LoVo (cell line): ENCODE measurements around the gene MEX3B.

Experiments
- DNase-seq: peaks from one replicate; pipeline ENCODE4 v3.0.0-alpha.2; 2016; ENCODE audit warnings: low spot score

The MEX3B gene

DNA sequence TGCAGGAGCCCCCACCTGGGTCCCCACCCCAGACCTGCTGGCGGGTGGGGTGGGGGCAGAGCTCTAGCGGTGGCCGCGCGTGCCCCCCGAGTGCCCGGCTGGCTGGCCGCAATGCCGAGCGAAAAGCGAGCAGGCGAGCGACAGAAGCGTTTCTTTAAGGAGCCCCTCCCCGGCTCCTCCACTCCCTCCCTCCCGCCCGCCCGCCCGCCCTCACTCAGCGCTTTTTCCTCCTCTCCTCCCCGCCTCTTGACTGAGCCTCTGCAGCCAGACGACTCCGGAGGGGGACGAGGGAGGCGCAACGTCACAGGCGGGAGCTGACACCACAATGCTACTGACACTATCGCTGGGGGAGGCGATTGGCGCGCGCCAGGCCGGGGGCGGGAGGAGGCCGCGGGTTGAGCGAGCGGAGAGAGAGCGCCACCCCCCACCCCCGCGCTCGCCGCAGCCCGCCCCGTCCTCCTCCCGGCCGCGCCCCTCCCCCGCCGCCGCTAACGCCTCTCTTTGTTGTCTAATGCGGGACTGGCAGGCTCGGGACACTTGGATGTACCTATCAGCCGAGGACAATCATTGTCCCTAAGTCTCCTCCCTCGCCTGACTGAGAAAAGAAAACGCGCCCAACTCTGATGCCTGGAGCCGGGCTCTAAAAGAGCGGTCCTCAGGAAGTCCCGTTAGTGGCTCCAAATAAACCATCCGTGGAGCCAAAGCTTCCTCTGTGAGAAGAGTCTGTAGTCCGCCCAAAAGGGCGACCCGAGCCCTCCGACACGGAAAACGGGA, at the start of gene MEX3B:
MEX3B (minus strand) TSS at position 127 of the 774 bp plus-strand sequence. CDS start 313 bp downstream, outside the sequence.
- DNase-seq: peak; percentile 87

DNA sequence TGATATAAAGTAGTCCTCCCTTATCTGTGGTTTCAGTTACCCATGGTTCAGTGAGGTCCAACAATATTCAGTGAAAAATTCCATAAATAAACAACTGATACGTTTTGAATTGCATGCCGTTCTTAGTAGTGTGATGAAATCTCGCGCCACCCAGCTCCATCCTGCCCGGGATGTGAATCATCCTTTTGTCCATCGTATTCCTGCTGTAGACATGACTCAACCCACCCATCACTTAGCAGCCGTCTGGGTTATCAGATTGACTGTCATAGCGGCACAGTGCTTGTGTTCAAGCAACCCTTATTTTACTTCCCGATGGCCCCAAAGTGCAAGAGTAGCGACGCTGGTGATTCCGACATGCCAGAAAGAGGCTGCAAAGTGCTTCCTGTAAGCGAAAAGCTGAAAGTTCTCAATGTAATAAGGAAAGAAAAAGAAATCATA, 48.0 kb upstream of the MEX3B start:
- DNase-seq: peak; percentile 15

DNA sequence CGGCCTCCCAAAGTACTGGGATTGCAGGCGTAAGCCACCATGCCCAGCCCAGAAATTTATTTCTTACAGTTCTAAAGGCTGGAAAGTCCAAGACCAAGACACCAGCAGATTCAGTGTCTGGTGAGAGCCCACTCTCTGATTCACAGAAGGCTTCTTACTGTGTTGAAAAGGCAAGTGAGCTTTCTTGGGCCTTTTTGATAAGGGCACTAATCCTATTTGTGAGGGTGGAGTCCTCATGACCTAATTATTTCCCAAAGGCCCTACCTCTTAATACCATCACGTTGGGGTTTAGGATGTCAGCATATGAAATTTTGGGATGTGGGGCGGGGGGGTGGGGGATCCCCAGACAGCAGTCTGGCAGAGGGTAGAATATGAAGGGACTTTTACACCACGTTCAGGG, 47.5 kb upstream of the MEX3B start:
- no peak for DNase-seq

DNA sequence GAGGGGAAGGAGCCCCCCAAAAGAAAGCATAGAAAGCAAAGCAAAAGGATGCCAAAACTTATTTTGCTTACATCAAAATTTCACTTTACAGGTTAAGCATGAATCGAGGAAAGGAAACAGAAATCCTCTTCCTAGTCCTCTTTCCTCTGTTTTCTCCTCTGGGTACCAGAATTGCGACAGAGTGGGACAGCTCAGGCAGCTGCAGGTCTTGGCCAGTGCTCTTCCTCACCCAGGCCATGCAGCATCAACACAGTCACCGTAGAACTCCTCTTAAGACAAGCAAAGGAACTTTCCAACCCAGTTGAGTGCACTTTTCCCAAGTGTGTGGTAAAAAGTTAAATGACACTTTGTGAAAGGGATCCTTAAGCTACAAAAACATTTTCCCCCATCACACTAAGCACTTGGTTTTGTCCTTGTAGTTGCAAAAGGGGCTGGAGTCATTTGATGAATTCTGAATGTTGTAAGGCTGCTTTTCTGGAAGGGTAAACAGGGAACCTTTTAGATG, 45.9 kb upstream of the MEX3B start:
- DNase-seq: no peak

DNA sequence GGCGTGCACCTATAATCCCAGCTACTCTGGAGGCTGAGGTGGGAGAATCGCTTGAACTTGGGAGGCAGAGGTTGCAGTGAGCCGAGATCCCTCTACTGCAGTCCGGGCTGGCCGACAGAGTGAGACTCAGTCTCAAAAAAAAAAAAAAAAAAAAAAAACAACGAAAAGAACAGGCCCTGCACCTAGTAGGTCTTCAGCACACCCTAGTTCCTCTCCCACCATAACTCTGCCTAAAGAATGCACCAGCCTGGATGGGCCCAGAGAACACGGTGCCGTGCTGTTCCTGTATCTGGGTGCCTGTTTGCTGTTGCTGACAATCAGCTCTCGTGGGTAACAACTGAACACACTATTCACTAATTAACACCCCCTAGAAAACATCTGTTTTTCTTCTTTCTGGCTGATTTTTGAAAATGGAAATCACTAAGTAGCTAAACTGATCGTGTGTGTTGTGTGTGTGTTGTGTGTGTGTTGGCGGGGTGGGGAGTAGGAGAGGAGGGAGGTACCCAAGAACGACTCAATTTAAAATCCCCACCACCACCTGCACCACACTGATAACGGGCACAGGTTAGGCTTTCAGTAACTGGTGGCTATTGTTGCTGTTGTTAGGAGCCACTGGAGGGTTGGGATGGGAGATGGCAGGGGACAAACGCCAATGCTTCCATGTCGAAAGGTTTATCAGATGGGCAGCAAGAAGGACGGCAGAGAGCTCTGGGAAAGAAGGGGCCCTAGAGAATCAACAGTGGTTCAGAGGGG, 40.6 kb upstream of the MEX3B start:
- no peak for DNase-seq

DNA sequence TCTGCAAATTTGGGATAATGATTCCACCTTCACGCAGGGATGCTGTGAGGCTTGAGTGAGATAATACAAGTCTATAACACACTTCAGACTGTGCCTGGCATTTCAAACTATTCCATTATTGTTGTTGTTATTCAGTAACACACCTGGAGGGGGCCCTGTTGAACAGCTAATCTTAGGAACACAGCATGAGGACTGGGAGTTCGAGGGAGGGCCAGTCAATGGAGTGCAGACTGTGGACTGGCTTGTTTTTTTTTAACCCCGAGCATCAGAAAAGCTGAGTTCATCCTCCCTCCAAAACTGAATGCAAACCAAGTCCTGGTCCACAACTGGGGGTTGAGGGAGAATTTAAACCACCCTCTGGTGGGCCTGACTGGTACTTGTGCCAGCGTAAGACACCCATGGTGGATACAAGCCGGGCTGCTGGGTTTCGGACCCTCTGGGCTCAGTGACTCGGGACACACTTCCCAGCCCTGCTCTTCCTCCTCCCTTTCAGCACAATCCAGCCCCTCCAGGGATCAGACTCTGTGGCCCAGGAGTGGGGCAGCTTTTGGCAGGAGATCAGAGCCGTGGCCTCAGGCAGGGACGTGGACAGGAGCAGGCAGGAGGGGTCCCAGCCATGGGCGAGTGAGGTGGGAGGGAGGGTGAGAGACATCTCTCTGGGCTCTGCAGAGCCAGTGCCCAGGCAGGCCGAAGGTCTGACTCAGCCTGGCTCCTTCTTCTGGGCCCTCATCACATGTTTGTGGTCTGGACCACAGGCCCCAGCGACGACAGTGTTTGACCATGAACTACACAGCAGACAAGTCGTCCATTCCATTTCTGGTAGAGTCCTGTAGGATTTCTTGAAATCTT, 36.3 kb upstream of the MEX3B start:
- no peak for DNase-seq

DNA sequence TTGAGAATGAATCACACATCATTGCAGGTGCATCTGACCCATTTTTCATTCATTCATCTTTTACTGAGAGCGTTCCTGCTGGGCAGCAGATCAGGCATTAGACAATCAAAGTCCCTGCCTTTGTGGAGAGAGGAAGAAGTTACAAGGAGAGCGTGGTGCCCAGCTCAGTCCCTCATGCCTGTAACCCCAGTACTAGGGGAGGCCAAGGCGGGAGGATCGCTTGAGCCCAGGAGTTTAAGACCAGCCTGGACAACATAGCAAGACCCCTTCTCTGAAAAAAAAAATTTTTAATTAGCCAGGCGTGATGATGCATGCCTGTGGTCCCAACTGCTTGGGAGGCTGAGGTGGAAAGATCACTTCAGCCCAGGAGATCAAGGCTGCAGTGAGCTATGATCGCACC, 35.0 kb upstream of the MEX3B start:
- no peak for DNase-seq

DNA sequence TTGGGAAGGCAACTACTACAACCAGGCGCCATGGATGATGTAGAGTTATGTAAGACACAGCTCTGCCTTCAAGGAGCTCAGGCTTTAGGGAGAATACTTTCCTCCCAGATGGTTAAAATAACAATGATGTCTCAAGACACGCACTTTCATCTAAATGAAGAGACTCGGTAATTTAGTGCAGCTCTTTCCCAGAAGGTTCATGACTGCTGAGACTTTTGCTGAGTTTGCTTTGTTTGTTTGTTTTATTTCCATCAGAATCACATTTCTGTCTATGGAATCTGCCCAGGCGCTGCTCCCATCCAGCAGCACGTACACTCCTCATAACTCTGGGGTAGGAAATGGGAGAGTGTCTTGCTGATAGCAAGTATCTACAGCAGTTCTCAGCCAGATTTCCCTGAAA, 33.9 kb upstream of the MEX3B start:
- no peak for DNase-seq

DNA sequence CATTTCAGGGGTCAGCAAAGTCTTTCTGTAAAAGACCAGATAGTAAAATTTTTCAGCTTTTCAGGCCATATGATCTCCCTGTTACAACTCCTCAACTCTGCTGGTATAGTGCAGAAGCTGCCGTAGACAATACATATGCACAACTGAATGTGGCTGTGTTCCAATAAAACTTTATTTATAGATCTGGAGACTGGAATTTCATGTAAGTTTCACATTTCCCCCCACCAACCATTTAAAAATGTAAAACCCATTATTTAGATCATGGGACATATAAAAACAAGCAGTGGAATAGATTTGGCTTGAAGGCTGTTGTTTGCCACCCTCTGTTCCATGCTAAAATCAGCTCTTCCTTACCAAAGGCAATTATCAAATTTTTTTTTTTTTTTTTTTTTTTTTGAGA, 28.8 kb upstream of the MEX3B start:
- no peak for DNase-seq

DNA sequence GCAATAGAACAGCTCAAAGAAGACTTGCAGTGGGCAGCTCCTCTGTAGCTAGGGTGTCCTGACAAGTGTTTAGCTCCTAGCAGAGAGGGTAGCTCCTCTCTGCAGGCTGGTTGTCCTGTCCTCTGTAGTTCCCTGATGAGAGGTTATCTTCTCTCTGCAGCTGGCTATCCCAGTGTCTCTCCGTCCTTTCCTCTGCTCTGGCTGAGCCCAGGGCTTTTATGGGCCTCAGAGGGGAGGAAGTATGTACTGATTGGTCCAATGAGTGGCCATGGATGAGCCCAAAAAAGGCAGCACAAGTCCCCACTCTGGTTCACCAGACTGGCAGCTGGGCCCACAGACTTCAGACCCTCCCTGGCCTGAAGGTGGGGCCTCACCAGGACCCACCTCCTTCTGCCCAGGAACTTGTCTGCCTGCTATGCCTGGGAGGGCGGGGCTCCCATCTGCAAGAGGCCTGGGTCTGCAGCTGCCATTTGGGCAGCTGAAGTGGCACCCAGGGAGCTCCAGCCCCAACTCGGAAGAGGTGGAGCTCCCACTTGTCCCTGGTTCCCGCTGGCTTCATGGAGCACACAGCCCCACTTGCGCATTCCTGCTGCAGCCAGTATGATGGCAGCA, 27.2 kb upstream of the MEX3B start:
- no peak for DNase-seq

DNA sequence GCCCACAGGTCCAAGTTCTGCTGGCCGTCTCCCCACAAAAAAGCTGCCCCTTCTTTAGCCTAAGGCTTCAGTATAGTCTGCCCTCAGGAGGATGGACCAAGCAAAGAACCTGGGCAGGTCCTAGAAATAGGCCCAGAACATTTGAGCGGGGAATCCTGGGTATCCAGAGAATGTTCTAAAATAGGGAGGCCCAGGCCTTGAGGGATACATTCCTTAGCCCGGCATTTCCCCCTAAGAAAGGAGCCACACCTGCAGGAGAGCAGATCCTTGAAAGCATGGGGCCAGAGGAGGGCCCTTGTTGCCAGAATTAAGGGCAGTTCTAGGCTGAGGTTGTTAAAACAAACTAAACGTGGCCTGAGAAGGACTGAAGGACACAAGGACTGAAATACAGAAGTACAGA, 20.6 kb upstream of the MEX3B start:
- no peak for DNase-seq

DNA sequence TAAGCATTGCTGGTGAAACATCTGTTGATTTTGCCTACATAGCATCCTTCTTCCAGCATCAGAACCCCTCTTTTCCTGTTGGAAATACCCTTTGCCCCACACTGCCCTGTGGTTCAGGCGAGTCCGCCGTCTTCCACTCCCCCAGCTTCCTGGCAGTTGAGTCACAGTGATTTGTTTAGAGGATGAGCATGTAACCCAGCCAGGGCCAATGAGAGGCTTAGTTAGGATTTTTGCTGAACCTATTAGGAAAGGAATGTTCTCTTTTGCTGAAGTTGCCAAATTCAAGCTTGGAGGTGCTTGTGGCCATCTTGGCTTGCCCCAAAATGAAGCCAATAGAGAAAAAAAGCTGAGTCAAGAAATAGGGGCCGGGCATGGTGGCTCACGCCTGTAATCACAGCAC, 19.0 kb upstream of the MEX3B start:
- no peak for DNase-seq

DNA sequence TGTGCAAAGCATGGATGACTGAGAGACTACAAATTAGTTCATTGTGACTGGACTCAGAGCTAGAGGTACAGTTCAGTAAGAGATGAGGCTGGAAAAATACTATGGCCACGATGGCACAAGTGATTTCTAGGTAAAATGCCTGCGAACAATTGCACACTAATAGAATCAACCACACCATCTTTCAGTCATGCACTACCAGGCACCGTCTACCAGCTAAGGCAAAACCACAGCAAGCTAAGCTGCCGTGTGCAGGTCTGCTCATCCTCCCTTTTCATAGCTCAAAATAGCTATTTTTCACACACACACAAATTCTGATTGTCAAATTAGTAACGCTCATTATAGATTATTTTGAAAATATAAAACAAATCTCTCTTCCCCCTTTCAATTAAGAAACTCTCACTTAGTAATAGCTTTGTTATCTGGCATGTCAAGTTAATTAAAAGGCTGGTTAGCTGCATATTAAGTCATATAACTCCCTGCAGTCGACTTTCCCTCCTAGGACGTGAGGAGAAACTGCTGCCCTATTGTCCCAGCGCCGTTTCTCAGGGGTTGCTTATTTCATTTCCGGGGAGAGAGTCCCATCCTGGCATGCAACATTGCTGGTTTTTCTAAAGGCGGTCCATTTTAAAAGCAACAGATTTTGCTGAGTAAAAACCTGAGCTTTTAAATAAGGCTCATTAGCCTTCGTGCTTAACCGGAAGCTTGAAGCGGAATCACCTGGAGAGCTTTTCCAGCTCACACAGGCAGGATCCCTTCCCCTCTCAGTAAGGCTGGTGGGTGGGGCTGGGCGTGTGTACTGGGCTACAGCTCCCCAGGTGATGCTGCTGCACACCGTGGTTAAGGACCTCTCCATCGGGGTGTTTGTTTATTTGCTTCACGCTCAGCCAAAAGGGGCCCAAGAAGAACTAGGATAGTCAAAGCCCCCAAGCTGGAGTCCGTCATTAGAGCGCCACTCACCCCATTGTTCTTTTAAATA, 16.9 kb upstream of the MEX3B start:
- no peak for DNase-seq

DNA sequence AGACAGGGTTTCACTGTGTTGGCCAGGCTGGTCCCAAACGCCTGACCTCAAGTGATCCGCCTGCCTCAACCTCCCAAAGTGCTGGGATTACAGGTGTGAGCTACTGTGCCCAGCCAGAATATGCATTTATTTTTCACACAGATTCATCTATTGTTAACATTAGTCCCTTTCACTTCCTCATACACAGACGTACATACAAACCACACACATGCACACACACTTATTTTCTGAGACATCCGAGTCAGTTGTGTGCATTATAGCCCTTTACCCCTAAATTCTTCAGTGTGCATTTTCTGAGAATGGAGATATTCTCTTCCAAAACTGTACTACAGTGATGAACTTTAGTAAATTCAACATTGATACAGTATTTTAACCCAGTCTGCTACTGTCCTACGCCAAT, 15.0 kb upstream of the MEX3B start:
- no peak for DNase-seq

DNA sequence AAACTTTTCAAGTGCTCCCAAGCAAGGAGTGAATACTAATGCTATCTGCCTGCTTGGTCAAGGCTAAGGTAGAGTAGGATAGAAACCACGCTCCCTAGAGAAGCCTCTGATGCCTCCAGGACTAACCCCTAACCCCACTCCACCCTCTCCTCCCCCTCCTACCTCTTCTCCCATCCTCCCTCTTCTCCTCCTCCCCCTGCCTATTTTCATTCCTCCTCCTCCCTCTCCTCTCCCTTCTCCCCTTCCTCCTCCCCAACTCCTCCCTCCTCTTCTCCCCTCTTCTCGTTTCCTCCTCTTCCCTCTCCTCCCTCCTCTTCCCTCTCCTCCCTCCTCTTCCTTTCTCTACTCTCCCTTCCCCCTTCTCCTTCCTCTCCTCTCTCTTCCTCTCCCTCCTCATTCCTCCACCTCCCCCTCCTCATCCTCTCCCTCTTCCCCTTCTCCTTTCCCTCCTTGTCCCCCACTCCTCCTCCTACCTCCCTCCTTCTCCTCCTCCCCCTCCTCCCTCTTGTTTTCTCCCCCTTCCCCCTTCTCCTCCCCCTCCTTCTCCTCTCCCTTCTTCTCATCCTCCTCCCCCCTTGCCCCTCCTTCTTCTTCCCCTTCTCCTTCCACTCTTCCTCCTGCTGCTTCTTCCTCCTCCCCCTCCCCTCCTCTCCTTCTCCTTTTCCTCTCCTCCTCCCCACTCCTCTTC, 12.8 kb upstream of the MEX3B start:
- DNase-seq: no peak

DNA sequence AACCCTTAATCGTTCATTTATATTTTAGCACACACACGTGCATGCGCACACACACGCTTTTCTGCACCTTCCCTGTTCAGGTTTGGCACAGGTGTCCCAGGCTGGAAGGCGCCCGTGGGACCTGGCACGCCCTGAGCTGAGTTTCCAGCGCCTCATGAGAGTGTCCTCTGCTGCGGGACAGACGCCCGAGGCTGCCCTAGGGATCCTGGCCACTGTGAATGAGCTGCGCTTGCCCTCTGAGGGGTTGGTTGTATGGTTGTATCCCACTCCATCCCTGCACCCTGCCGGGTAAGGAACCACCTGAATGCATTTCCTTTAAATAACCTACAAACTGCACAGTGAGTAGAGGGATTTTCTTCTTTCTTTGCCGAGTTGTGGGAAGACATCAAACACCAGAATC, 12.2 kb upstream of the MEX3B start:
- no peak for DNase-seq

DNA sequence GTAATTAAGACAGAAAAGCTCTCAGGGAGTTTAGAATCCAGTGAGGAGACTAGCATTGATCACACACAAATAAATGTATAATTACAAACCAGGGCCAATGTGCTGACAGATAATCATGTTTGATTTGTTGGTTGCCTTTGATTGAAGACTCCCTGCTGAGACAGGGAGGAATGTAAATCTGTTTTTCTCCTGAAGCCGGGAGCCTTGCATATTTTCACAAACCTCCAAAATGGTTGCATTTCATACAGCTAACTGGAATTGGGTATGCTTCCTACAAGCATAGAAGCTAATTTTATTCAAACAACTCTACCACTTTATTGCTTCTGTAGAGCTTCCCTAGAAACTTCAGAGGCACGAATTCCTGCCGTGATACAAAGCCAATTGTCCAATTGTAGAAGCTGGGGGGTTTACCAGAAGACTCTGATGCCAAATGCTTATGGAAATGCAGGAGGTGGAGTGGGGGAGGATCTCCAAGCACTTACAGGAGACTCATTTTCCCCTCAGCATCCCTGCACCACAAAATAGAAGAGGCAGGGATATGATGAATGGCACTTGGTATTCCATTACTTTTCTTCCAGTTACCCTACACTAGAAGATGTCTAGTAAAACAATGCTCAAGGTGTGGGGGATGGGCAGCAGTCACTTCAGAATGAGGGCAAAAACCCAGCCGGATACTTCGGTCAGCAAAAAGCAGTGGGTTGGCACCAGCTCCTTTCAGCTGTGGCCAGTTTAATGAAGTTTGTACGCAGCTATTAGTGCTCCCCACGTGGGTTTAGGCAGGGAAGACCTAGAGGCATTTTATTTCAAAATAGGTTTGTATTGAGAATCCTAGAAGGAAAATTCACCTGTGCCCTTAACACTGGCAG, 11.4 kb upstream of the MEX3B start:
- no peak for DNase-seq

DNA sequence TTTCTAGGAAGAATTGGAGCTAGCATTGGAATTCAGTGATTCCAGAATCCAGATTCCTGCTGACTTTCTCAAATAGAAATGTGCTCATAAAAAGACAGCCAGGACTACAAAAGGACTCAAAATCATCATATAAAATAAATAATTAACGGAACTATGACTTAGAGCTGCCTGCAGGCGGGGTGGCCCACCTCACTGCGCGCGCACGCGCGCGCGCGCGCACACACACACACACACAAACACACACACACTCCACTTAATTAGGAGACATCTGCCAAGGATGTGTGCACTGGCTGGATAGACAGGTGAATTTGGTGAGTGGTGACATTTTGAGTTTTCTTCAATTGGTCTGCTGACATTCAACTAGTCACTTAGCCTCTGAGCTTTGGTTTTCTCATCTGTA, 6.9 kb upstream of the MEX3B start:
- no peak for DNase-seq

DNA sequence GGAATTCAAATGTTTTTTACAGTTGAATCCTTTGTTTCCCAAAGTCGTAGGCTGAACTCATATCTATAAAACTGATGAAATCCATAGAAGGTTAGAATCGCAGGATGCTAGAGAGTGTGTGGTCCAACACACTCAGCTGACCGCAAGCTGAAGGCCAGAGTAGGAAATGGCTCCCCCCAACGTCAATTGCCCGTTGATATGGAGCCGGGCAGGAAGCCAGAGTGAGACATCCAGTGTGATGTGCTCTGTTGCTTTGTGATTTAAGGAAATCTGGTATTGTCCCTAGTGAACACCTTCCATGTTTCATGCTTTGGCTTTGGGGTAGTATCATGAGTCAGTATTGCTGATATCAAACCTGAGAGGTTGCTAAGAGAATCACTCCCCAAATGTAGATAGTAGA, 5.8 kb upstream of the MEX3B start:
- no peak for DNase-seq
